ENCODE data around the gene ZC3H14. TPM values are rescaled to one million over a fixed set of nuclear protein-coding genes. Genes with fewer than 3 reads are reported as not detected.

Gene ZC3H14
- total RNA-seq, 1 donor: 85.5 TPM

DNA sequence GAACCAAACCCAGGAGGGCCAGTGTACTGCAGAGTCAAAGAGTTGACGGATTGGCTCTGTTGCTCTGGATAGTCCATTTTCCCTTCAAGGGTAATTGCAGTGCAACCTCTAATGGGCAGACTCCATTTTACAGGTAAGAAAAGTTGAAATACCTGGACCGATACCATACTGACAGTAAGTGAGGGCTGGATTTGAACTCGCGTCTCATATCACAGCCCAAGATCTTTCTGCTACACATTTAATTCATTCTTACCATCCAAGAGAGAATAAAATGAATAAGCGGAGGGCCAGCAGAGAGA is 356 bp upstream of the ZC3H14 start:
- DNase-seq (ENCODE audit: low read depth): no peak
- TF ChIP-seq, protein P1, sequence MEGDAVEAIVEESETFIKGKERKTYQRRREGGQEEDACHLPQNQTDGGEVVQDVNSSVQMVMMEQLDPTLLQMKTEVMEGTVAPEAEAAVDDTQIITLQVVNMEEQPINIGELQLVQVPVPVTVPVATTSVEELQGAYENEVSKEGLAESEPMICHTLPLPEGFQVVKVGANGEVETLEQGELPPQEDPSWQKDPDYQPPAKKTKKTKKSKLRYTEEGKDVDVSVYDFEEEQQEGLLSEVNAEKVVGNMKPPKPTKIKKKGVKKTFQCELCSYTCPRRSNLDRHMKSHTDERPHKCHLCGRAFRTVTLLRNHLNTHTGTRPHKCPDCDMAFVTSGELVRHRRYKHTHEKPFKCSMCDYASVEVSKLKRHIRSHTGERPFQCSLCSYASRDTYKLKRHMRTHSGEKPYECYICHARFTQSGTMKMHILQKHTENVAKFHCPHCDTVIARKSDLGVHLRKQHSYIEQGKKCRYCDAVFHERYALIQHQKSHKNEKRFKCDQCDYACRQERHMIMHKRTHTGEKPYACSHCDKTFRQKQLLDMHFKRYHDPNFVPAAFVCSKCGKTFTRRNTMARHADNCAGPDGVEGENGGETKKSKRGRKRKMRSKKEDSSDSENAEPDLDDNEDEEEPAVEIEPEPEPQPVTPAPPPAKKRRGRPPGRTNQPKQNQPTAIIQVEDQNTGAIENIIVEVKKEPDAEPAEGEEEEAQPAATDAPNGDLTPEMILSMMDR (IDR thresholded peaks at IDR 0.05; ENCODE audit: insufficient read depth, low read depth, low read length): no peak

DNA sequence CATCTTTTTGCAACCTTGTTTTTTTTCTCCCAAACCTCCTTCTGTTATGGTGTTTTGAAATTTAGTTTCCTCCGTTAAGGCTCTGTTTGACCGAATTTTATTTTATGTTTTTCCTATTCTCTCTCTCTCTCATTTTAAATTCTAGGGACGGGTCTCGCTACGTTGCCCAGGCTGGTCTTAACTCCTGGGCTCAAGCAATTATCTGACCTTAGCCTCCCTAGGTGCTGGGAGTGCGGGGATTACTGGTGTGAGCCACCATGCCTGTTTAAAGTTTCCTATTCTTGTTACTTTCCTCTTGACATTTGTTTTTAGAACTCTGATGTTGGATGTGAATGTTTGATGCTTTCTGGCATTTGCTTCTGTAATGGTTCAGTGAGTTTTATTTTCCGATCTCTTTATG is 1.0 kb downstream of the ZC3H14 start:
- H3K4me3 ChIP-seq (ENCODE audit: low read depth, low read length): peak overlapping the region; percentile 88
- DNase-seq (ENCODE audit: low read depth): no peak
- TF ChIP-seq, protein P1 (IDR thresholded peaks at IDR 0.05; ENCODE audit: insufficient read depth, low read depth, low read length): no peak

More for the DNA sequence above, 356 bp upstream of the ZC3H14 start:
- peak overlapping the region; percentile 88 for H3K4me3 ChIP-seq (ENCODE audit: low read depth, low read length)

DNA sequence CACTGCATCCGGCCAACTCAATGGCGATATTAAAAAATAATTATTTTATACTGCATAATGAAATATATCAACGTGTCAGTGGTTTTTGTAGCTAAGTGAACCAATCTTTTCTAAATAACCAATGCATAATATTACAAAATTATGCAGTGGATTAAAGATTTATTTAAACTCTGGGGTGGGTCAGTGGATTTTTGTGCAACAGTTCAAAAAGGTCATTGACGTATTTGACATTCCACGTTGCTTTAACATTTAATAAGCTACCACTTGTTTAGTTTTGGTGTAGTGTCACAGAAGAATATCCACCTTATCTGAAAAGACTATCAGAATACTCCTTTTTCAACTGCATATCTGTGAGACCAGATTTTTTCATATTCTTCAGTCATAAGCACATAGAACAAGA is 2.6 kb downstream of the ZC3H14 start:
- DNase-seq (ENCODE audit: low read depth): no peak
- no peak overlapping the region for H3K4me3 ChIP-seq (ENCODE audit: low read depth, low read length)
- TF ChIP-seq, protein P1 (IDR thresholded peaks at IDR 0.05; ENCODE audit: insufficient read depth, low read depth, low read length): no peak

DNA sequence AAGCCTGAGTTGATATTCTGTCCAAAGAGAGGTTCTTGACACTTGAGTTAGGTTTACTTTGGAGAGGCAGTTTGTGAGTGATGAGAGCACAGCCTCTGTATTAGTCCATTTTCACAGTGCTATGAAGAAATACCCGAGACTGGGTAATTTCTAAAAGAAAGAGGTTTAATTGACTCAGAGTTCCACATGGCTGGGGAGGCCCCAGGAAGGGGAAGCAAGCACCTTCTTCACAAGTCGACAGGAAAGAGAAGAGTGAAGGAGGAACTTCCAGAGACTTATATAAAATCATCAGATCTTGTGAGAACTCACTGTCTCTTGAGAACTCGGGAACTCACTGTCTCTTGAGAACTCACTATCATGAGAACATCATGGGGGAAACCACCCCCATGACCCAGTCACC is 5.4 kb downstream of the ZC3H14 start:
- TF ChIP-seq, protein P1 (IDR thresholded peaks at IDR 0.05; ENCODE audit: insufficient read depth, low read depth, low read length): no peak
- no peak for DNase-seq (ENCODE audit: low read depth)
- no peak overlapping the region for H3K4me3 ChIP-seq (ENCODE audit: low read depth, low read length)

DNA sequence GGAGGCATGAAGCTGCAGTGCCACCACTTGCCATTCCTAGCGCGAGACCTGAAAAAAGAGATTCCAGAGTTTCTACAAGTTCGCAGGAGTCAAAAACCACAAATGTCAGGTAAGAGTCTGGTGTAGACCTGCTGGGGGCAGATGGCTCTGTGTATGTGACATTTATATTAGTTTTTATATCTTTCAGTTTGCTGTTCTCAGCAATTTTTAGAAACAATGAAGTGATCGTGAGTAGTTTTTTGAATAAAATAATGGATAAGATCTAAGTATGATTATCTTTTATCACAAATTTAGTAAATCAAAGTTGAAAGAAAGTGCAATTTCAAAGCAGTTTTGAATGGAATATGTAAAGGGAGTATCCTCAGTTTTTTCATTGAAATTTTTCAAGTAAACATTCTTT is 9.3 kb downstream of the ZC3H14 start:
- TF ChIP-seq, protein P1 (IDR thresholded peaks at IDR 0.05; ENCODE audit: insufficient read depth, low read depth, low read length): no peak
- H3K4me3 ChIP-seq (ENCODE audit: low read depth, low read length): no peak overlapping the region
- no peak for DNase-seq (ENCODE audit: low read depth)

DNA sequence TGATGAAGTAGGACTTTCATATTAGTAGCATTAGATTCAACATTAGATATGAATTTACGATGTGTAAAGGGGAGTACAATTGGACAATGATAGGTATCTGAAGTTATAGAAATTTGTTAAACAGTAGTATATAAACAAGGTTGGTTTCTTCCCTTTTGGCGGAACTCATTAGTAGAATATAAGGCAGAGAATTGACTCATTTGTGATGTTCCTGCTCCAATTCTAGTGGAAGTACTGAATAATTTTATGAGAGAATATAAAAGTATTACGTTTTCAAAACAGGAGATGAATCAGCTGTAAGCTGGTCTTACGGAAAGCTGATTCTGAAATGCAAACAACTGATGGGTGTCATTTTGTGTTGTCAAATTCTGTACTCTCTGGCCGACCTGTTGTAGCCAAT is 13.4 kb downstream of the ZC3H14 start:
- TF ChIP-seq, protein P1 (IDR thresholded peaks at IDR 0.05; ENCODE audit: insufficient read depth, low read depth, low read length): no peak
- no peak overlapping the region for H3K4me3 ChIP-seq (ENCODE audit: low read depth, low read length)
- DNase-seq (ENCODE audit: low read depth): no peak

DNA sequence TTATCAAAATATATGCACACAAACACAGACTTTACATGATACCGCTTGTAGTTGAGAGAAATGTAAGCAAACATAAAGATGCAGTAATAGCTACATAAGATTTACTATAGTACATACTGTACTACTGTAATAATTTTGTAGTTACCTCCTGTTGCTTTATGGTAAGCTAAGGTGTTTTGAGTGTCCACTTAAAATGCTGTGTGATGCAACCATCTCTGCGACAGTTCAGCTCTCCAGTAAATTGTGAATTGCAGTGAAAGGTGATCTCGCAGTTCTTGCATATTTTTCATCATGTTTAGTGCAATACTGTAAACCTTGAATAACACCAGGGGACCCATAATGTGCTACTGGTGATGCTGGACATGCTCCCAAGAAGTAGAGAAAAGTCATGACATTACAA is 21.6 kb downstream of the ZC3H14 start:
- DNase-seq (ENCODE audit: low read depth): no peak
- TF ChIP-seq, protein P1 (IDR thresholded peaks at IDR 0.05; ENCODE audit: insufficient read depth, low read depth, low read length): no peak
- H3K4me3 ChIP-seq (ENCODE audit: low read depth, low read length): no peak overlapping the region

Measured in fibroblast of villous mesenchyme (primary cell).